ENCODE data around the gene EPAS1.

DNA sequence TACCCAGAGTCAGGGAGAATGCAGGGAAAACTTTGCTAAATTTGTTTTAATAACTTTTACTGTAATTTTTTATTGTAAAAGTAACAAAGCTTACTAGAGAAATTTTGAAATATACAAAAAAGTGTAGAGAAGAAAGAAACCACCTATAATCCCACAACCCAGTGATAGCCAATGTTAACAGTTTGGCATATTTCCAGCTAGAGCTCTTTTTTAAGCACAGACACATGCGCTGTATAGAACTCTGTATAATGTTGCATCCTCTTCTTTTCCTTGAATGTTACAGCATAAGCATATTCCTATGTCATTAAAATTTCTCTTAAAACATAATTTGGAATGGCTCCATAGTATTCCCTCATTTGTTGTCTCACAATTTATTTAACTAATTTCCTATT, 37.4 kb upstream of the EPAS1 start:
- TF ChIP-seq, protein P1, sequence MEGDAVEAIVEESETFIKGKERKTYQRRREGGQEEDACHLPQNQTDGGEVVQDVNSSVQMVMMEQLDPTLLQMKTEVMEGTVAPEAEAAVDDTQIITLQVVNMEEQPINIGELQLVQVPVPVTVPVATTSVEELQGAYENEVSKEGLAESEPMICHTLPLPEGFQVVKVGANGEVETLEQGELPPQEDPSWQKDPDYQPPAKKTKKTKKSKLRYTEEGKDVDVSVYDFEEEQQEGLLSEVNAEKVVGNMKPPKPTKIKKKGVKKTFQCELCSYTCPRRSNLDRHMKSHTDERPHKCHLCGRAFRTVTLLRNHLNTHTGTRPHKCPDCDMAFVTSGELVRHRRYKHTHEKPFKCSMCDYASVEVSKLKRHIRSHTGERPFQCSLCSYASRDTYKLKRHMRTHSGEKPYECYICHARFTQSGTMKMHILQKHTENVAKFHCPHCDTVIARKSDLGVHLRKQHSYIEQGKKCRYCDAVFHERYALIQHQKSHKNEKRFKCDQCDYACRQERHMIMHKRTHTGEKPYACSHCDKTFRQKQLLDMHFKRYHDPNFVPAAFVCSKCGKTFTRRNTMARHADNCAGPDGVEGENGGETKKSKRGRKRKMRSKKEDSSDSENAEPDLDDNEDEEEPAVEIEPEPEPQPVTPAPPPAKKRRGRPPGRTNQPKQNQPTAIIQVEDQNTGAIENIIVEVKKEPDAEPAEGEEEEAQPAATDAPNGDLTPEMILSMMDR (IDR thresholded peaks at IDR 0.05 in 2 of 3, conservative IDR thresholded peaks at IDR 0.05 in 1 of 3; ENCODE audit: borderline replicate concordance in 1 of 3, insufficient read depth in 1 of 3, low read depth in 2 of 3, low read length in 2 of 3), result no peak
- TF ChIP-seq RAD21 (IDR thresholded peaks at IDR 0.05; ENCODE audit: low read depth) (no peak), EZH2phosphoT487 (IDR thresholded peaks at IDR 0.05; ENCODE audit: borderline replicate concordance) (no peak), REST (IDR thresholded peaks at IDR 0.05; ENCODE audit: low read depth) (no peak)

All from HCT116 (cell line).